Neural cell (in vitro differentiated cells): ENCODE data around the gene MAGI1.

Experiments used
- EZH2 ChIP-seq: fragments of 200-600, 300-800 bp; shearing (Covaris generic), sonication (generic); IDR thresholded peaks from 2 replicates; pipeline ENCODE4 v1.6.1; 2014; ENCODE audit warnings: antibody characterized with exemption, low read length, borderline replicate concordance, mild to moderate bottlenecking; ENCODE audit not compliant: insufficient read depth, poor library complexity, severe bottlenecking
- POLR2AphosphoS5 ChIP-seq: IDR thresholded peaks from 2 replicates; pipeline ENCODE4 v1.6.1; 2012
- TF ChIP-seq, protein P1 (sequence below): fragments of 450-650 bp; IDR thresholded peaks from 2 replicates; pipeline ENCODE4 v1.5.1; 2014; ENCODE audit warnings: antibody characterized with exemption, mild to moderate bottlenecking, moderate library complexity; ENCODE audit not compliant: poor library complexity, severe bottlenecking

DNA sequence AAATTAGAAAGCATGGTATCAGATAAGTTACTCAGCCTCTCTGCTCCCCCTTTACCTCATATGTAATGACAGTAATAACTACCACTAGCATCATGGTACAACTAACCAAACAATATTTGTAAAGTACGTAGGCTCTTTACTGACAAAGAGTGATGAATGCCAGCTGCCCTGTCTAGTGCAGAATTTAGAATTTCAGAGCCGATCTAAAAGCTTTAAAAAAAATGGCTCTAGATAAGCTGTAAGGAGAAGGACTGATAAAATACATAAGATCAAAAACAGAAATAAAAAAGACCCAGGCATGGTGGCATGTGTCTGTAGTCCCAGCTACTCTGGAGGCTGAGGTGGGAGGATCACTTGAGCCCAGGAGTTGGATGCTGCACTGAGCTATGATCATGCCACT, 424.1 kb downstream of the MAGI1 start:
- TF ChIP-seq, protein P1, sequence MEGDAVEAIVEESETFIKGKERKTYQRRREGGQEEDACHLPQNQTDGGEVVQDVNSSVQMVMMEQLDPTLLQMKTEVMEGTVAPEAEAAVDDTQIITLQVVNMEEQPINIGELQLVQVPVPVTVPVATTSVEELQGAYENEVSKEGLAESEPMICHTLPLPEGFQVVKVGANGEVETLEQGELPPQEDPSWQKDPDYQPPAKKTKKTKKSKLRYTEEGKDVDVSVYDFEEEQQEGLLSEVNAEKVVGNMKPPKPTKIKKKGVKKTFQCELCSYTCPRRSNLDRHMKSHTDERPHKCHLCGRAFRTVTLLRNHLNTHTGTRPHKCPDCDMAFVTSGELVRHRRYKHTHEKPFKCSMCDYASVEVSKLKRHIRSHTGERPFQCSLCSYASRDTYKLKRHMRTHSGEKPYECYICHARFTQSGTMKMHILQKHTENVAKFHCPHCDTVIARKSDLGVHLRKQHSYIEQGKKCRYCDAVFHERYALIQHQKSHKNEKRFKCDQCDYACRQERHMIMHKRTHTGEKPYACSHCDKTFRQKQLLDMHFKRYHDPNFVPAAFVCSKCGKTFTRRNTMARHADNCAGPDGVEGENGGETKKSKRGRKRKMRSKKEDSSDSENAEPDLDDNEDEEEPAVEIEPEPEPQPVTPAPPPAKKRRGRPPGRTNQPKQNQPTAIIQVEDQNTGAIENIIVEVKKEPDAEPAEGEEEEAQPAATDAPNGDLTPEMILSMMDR: no peak
- TF ChIP-seq EZH2: no peak
- TF ChIP-seq POLR2AphosphoS5: no peak
